ENCODE measurements around the gene GAN.

GRCh38 chr16:81435567-81435966 lies 120.8 kb downstream of the GAN start:
- TF ChIP-seq CTCF (IDR thresholded peaks at IDR 0.05) (no peak), POLR2A (IDR thresholded peaks at IDR 0.05) (no peak)
